HUES6 (cell line): Measurements from ENCODE around the gene ZNF79.

Experiments used
- H3K27ac ChIP-seq: 2 replicates; pipeline ENCODE4 v1.7.0; 2013; ENCODE audit warnings: low read depth, mild to moderate bottlenecking, low read length, inconsistent platforms
- H3K27me3 ChIP-seq: 2 replicates; pipeline ENCODE4 v1.6.1; 2013; ENCODE audit warnings: low read length; ENCODE audit not compliant: control insufficient read depth, insufficient read depth
- H3K36me3 ChIP-seq: 2 replicates; pipeline ENCODE4 v1.6.1; 2013; ENCODE audit warnings: low read length; ENCODE audit not compliant: control insufficient read depth, insufficient read depth
- H3K4me1 ChIP-seq: 2 replicates; pipeline ENCODE4 v1.6.1; 2013; ENCODE audit warnings: low read length; ENCODE audit not compliant: control insufficient read depth, insufficient read depth
- H3K4me3 ChIP-seq: 2 replicates; pipeline ENCODE4 v1.5.1; 2013; ENCODE audit warnings: low read depth, low read length
- H3K9ac ChIP-seq: one replicate; pipeline ENCODE4 v1.6.1; 2013; ENCODE audit warnings: mild to moderate bottlenecking, low read length
- H3K9me3 ChIP-seq: 2 replicates; pipeline ENCODE4 v1.6.1; 2013; ENCODE audit warnings: low read depth, low read length; ENCODE audit not compliant: control insufficient read depth, insufficient read depth

The ZNF79 gene

DNA sequence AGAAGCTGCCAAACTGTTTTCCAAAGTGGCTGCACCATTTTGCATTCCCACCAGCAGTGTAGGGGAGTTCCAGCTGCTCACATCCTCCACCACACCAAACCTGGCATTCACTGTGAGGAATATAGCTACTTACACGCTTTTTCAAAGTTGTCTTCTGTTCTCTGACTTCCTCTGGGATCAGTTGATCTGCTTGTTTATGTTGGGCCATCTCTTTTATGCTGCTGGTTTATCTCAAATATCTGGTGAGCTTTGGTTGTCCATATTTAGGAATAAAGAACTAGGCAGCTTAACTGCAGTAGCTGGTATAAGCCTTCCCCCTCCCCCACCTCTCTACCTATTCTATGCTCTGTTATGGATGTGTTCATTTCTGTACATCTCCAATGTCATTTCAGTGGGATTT lies 8.5 kb upstream of the ZNF79 start:
- no peaks in the 10 kb centered on the region for H3K27me3 ChIP-seq
- no peak overlapping the region for H3K27ac ChIP-seq
- H3K4me1 ChIP-seq, result peaks cover 5% of the 10 kb centered on the region; the same call in 1 of the 2 replicates
- H3K36me3 ChIP-seq, result no peaks in the 10 kb centered on the region
- H3K4me3 ChIP-seq, result no peak overlapping the region
- H3K9ac ChIP-seq, result no peak overlapping the region
- H3K9me3 ChIP-seq, result no peaks in the 10 kb centered on the region

GRCh38 chr9:127417131-127418036 lies 6.8 kb upstream of the ZNF79 start:
- no peak overlapping the region for H3K4me3 ChIP-seq

DNA sequence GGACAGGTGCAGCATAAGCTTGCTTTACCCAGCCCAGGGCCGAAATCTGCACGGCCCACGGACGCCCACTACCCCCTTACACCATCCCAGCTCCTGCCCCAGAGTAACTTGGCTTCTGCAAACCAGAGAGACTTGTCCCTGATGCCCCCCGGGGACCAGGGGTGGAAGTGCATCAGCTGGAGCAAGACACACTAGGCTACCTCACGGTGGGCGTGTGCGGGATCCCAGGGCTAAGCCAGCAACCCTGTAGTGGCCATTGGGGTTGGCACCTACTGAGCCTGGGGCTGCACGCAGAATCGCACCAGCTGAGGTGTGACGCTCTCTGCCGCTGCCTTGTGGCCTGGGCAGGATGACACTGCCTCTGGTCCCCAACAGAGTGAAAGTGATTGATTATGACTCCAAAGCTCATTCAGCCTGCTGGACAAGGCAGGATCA lies 6.1 kb upstream of the ZNF79 start:
- Histone ChIP-seq H3K4me1 (peaks cover 5% of the 10 kb centered on the region; the same call in 1 of the 2 replicates), H3K9ac (no peak overlapping the region), H3K9me3 (no peaks in the 10 kb centered on the region), H3K27ac (no peak overlapping the region), H3K36me3 (no peaks in the 10 kb centered on the region), H3K27me3 (no peaks in the 10 kb centered on the region), H3K4me3 (no peak overlapping the region)

More at GRCh38 chr9:127417131-127418036, 6.8 kb upstream of the ZNF79 start:
- H3K9ac ChIP-seq, result no peak overlapping the region
- no peaks in the 10 kb centered on the region for H3K36me3 ChIP-seq
- H3K27ac ChIP-seq, result no peak overlapping the region
- peaks cover 5% of the 10 kb centered on the region; the same call in 1 of the 2 replicates for H3K4me1 ChIP-seq
- no peaks in the 10 kb centered on the region for H3K9me3 ChIP-seq
- H3K27me3 ChIP-seq, result no peaks in the 10 kb centered on the region

- Histone ChIP-seq H3K27me3 (no peaks in the 10 kb centered on the region), H3K4me1 (peaks cover 5% of the 10 kb centered on the region; the same call in 1 of the 2 replicates), H3K9me3 (no peaks in the 10 kb centered on the region), H3K4me3 (peak overlapping the region; percentile 53), H3K9ac (peak overlapping the region; percentile 51), H3K27ac (no peak overlapping the region), H3K36me3 (no peaks in the 10 kb centered on the region)
These were observed 4.8 kb upstream of the ZNF79 start for GRCh38 chr9:127419348-127419747.

GRCh38 chr9:127421057-127421456 lies 3.1 kb upstream of the ZNF79 start:
- Histone ChIP-seq H3K27ac (no peak overlapping the region), H3K36me3 (no peaks in the 10 kb centered on the region), H3K4me1 (peaks cover 8% of the 10 kb centered on the region; the same call in 1 of the 2 replicates), H3K9me3 (no peaks in the 10 kb centered on the region), H3K9ac (no peak overlapping the region), H3K4me3 (no peak overlapping the region), H3K27me3 (no peaks in the 10 kb centered on the region)

DNA sequence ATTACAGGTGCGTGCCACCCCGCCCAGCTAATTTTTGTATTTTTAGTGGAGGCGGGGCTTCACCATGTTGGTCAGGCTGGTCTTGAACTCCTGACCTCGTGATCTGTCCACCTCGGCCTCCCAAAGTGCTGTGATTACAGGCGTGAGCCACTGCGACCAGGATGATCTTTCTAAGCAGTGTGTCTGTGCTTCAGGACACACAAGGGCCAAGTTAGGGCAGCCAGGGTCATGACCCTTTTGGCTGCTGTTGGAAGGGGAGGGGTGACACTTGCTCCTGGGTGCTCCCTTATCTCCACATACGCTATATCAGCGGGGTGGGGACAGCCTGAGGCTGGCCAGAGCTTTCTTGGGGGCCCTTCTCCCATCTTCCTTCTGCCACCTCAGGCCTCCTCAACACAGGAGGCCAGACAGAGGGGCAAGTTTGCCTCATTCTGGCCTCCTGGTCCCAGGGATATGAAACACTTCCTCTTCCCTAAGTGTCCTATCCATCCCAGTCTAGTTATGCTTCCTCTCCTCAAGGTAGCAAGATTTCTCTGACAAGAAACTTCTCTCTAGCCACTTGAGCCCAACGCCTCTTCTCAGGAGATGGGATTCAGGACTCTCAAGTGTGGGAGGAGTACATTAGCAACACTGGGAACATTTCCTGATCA lies 1.9 kb upstream of the ZNF79 start:
- Histone ChIP-seq H3K27ac (no peak overlapping the region), H3K27me3 (no peaks in the 10 kb centered on the region), H3K36me3 (peaks cover 5% of the 10 kb centered on the region; the same call in 1 of the 2 replicates), H3K9me3 (no peaks in the 10 kb centered on the region), H3K4me1 (peaks cover 8% of the 10 kb centered on the region; the same call in 1 of the 2 replicates), H3K9ac (no peak overlapping the region), H3K4me3 (no peak overlapping the region)

GRCh38 chr9:127422787-127423186 lies 1.4 kb upstream of the ZNF79 start:
- H3K27me3 ChIP-seq, result no peaks in the 10 kb centered on the region
- peaks cover 8% of the 10 kb centered on the region; the same call in 1 of the 2 replicates for H3K4me1 ChIP-seq
- no peak overlapping the region for H3K9ac ChIP-seq
- no peak overlapping the region for H3K27ac ChIP-seq
- no peaks in the 10 kb centered on the region for H3K9me3 ChIP-seq
- H3K4me3 ChIP-seq, result no peak overlapping the region; the same call in 1 of the 2 replicates
- peaks cover 5% of the 10 kb centered on the region; the same call in 1 of the 2 replicates for H3K36me3 ChIP-seq

DNA sequence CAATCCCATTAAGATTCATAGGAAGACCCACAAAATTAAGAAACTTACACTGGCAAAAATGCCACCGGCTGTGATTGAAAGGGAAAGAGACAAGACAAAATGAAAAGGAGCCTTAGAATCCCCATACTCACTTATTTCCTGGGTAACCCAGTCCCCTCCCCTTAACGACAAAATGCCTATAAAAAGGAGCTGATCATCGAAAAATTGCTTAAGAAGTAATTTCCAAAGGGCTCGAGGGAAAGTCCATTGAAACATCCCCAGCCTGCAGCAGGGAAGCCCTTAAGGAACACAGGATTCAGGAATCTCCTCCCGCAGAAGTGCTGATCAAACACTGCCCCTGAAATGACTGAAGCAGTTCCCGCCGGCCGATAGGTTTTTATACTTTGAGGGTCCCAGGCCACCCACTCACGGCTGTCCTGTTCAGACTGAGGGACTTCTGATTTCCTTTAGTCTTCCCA lies 677 bp upstream of the ZNF79 start:
- Histone ChIP-seq H3K9me3 (no peaks in the 10 kb centered on the region), H3K4me1 (peaks cover 8% of the 10 kb centered on the region; the same call in 1 of the 2 replicates), H3K27me3 (no peaks in the 10 kb centered on the region), H3K9ac (peak overlapping the region; percentile 85), H3K27ac (peak overlapping the region; percentile 98), H3K4me3 (peak overlapping the region; percentile 83), H3K36me3 (peaks cover 8% of the 10 kb centered on the region)

DNA sequence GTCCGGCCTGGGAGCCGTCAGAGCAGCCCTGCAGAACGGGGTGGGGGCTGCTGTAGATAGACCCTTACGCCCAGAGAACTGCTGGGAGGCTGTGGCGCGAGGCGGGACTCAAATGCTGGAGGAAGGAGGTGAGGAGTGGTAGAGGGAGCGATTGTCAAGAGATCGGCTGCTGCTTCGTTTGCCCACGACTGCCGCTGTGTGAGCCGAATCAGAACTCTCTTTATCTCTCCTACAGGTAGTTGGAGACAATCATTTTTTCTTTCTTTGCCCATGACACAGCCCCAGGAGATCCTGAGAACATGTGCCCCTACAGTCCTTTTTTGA lies 456 bp downstream of the ZNF79 start:
- Histone ChIP-seq H3K9ac (peak overlapping the region; percentile 85), H3K36me3 (peaks cover 18% of the 10 kb centered on the region)

DNA sequence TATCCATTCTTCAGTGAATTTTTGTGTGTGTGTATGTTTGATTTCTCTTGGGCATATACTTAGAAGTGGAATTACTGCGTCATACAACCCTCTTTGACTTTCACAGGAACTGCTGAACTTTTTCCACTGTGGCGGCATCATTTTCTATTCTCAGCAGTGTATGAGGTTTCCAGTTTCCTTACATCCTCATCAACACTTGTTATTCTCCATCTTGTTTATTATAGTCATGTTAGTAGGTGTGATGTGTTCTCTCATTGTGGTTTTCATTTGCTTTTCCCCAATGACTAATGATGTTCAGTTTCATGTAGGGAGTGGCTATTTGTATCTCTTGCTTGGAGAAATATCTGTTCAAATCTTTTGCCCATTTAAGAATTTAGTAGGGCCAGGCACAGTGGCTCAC lies 2.6 kb downstream of the ZNF79 start:
- Histone ChIP-seq H3K36me3 (peaks cover 31% of the 10 kb centered on the region), H3K27me3 (no peaks in the 10 kb centered on the region), H3K27ac (no peak overlapping the region), H3K9ac (no peak overlapping the region), H3K4me3 (no peak overlapping the region), H3K4me1 (peaks cover 4% of the 10 kb centered on the region; the same call in 1 of the 2 replicates), H3K9me3 (no peaks in the 10 kb centered on the region)

More for the DNA sequence above, 456 bp downstream of the ZNF79 start:
- Histone ChIP-seq H3K9me3 (no peaks in the 10 kb centered on the region), H3K27me3 (no peaks in the 10 kb centered on the region), H3K4me1 (peaks cover 4% of the 10 kb centered on the region; the same call in 1 of the 2 replicates), H3K4me3 (peak overlapping the region; percentile 83), H3K27ac (peak overlapping the region; percentile 98; the same call in 1 of the 2 replicates)

- Histone ChIP-seq H3K4me3 (no peak overlapping the region), H3K27me3 (no peaks in the 10 kb centered on the region), H3K36me3 (peaks cover 37% of the 10 kb centered on the region), H3K27ac (no peak overlapping the region), H3K9me3 (no peaks in the 10 kb centered on the region), H3K4me1 (peaks cover 4% of the 10 kb centered on the region; the same call in 1 of the 2 replicates), H3K9ac (no peak overlapping the region)
These were observed 4.2 kb downstream of the ZNF79 start for GRCh38 chr9:127428348-127428747.
